ENCODE results near the gene GSTO2. TPM values are rescaled to one million over a fixed set of nuclear protein-coding genes. Genes with fewer than 3 reads are reported as not detected.
A peak's percentile ranks its signal among the peaks of the same experiment; 100 is the strongest.

Gene GSTO2
- total and polyA plus RNA-seq, 2 of the 13 experiments (the other 11 are each of a cell fraction or from before 2014, with no cell fraction given): 2.1 to 7.9 TPM

DNA sequence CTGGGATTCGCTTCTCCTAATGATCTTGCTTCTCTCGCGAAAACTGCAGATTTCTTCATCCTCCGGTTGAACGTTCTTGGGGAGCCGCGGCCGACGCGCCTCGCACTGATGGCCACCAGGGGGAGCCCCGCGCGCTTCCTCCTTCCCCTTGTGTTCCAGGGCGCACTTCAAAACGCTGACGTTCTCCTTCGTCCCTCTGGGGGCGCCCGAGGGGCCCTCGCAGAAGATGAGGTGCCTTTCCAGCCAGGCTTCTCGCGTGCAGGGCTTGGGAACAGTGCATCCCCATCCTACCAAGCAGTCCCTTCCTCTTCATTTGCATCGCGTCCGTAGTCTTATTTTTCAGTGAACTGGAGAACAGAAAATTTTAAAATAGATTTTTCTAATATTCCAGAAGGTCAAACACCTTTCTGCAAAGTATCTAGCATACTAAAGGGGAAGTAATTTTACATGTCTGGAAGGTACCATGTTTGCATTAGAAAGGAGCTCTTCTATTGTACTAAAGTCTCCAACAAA is 22.5 kb downstream of the GSTO2 start (continued):
- TF ChIP-seq, protein P1, sequence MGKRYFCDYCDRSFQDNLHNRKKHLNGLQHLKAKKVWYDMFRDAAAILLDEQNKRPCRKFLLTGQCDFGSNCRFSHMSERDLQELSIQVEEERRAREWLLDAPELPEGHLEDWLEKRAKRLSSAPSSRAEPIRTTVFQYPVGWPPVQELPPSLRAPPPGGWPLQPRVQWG (CRISPR knock-in tag; IDR thresholded peaks at IDR 0.05; ENCODE audit: borderline replicate concordance, low read depth): no peak
- TF ChIP-seq ZBTB21 (CRISPR knock-in tag; IDR thresholded peaks at IDR 0.05) (no peak), ZNF160 (CRISPR knock-in tag; IDR thresholded peaks at IDR 0.05) (no peak), ZFP36L1 (CRISPR knock-in tag; IDR thresholded peaks at IDR 0.05) (no peak), SRF (IDR thresholded peaks at IDR 0.05; ENCODE audit: low read depth, low read length) (no peak), ZNF24 (IDR thresholded peaks at IDR 0.05) (no peak), MIXL1 (CRISPR knock-in tag; IDR thresholded peaks at IDR 0.05) (0 out of 2 replicates have a peak, but pooled peaks have one; percentile 37), SNAI1 (CRISPR knock-in tag; IDR thresholded peaks at IDR 0.05; ENCODE audit: borderline replicate concordance) (no peak), KLF12 (CRISPR knock-in tag; IDR thresholded peaks at IDR 0.05; ENCODE audit: borderline replicate concordance) (no peak), PTBP1 (IDR thresholded peaks at IDR 0.05; ENCODE audit: low read depth, low read length, poor library complexity, severe bottlenecking) (no peak), HDAC2 (CRISPR knock-in tag; IDR thresholded peaks at IDR 0.05) (peak; percentile 61; the same call in 1 of the 2 replicates), BORCS8-MEF2B (CRISPR knock-in tag; IDR thresholded peaks at IDR 0.05) (peak; percentile 48; the same call in 1 of the 2 replicates), THAP11 (CRISPR knock-in tag; IDR thresholded peaks at IDR 0.05) (peak; percentile 46; the same call in 1 of the 2 replicates)
- TF ChIP-seq, protein P2, sequence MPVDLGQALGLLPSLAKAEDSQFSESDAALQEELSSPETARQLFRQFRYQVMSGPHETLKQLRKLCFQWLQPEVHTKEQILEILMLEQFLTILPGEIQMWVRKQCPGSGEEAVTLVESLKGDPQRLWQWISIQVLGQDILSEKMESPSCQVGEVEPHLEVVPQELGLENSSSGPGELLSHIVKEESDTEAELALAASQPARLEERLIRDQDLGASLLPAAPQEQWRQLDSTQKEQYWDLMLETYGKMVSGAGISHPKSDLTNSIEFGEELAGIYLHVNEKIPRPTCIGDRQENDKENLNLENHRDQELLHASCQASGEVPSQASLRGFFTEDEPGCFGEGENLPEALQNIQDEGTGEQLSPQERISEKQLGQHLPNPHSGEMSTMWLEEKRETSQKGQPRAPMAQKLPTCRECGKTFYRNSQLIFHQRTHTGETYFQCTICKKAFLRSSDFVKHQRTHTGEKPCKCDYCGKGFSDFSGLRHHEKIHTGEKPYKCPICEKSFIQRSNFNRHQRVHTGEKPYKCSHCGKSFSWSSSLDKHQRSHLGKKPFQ (CRISPR knock-in tag; IDR thresholded peaks at IDR 0.05; ENCODE audit: insufficient replicate concordance): no peak
- TF ChIP-seq, protein P3, sequence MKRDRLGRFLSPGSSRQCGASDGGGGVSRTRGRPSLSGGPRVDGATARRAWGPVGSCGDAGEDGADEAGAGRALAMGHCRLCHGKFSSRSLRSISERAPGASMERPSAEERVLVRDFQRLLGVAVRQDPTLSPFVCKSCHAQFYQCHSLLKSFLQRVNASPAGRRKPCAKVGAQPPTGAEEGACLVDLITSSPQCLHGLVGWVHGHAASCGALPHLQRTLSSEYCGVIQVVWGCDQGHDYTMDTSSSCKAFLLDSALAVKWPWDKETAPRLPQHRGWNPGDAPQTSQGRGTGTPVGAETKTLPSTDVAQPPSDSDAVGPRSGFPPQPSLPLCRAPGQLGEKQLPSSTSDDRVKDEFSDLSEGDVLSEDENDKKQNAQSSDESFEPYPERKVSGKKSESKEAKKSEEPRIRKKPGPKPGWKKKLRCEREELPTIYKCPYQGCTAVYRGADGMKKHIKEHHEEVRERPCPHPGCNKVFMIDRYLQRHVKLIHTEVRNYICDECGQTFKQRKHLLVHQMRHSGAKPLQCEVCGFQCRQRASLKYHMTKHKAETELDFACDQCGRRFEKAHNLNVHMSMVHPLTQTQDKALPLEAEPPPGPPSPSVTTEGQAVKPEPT (CRISPR knock-in tag; IDR thresholded peaks at IDR 0.05; ENCODE audit: low read depth): peak; percentile 67; the same call in 1 of the 2 replicates
- TF ChIP-seq, protein P4, sequence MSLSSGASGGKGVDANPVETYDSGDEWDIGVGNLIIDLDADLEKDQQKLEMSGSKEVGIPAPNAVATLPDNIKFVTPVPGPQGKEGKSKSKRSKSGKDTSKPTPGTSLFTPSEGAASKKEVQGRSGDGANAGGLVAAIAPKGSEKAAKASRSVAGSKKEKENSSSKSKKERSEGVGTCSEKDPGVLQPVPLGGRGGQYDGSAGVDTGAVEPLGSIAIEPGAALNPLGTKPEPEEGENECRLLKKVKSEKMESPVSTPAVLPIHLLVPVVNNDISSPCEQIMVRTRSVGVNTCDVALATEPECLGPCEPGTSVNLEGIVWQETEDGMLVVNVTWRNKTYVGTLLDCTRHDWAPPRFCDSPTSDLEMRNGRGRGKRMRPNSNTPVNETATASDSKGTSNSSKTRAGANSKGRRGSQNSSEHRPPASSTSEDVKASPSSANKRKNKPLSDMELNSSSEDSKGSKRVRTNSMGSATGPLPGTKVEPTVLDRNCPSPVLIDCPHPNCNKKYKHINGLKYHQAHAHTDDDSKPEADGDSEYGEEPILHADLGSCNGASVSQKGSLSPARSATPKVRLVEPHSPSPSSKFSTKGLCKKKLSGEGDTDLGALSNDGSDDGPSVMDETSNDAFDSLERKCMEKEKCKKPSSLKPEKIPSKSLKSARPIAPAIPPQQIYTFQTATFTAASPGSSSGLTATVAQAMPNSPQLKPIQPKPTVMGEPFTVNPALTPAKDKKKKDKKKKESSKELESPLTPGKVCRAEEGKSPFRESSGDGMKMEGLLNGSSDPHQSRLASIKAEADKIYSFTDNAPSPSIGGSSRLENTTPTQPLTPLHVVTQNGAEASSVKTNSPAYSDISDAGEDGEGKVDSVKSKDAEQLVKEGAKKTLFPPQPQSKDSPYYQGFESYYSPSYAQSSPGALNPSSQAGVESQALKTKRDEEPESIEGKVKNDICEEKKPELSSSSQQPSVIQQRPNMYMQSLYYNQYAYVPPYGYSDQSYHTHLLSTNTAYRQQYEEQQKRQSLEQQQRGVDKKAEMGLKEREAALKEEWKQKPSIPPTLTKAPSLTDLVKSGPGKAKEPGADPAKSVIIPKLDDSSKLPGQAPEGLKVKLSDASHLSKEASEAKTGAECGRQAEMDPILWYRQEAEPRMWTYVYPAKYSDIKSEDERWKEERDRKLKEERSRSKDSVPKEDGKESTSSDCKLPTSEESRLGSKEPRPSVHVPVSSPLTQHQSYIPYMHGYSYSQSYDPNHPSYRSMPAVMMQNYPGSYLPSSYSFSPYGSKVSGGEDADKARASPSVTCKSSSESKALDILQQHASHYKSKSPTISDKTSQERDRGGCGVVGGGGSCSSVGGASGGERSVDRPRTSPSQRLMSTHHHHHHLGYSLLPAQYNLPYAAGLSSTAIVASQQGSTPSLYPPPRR (CRISPR knock-in tag; IDR thresholded peaks at IDR 0.05; ENCODE audit: borderline replicate concordance): no peak
- TF ChIP-seq, protein P5, sequence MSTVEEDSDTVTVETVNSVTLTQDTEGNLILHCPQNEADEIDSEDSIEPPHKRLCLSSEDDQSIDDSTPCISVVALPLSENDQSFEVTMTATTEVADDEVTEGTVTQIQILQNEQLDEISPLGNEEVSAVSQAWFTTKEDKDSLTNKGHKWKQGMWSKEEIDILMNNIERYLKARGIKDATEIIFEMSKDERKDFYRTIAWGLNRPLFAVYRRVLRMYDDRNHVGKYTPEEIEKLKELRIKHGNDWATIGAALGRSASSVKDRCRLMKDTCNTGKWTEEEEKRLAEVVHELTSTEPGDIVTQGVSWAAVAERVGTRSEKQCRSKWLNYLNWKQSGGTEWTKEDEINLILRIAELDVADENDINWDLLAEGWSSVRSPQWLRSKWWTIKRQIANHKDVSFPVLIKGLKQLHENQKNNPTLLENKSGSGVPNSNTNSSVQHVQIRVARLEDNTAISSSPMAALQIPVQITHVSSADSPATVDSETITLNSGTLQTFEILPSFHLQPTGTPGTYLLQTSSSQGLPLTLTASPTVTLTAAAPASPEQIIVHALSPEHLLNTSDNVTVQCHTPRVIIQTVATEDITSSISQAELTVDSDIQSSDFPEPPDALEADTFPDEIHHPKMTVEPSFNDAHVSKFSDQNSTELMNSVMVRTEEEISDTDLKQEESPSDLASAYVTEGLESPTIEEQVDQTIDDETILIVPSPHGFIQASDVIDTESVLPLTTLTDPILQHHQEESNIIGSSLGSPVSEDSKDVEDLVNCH (CRISPR knock-in tag; IDR thresholded peaks at IDR 0.05): no peak

Data from HepG2 (cell line).